GM19043 (cell line): ENCODE data around the gene KLHL12.

Experiments used
- ATAC-seq: cut with Tn5 transposase; IDR thresholded peaks from one replicate; pipeline ENCODE4 v1.9.1; 2021; ENCODE audit warnings: low read depth; ENCODE audit not compliant: unreplicated experiment

KLHL12 gene

DNA sequence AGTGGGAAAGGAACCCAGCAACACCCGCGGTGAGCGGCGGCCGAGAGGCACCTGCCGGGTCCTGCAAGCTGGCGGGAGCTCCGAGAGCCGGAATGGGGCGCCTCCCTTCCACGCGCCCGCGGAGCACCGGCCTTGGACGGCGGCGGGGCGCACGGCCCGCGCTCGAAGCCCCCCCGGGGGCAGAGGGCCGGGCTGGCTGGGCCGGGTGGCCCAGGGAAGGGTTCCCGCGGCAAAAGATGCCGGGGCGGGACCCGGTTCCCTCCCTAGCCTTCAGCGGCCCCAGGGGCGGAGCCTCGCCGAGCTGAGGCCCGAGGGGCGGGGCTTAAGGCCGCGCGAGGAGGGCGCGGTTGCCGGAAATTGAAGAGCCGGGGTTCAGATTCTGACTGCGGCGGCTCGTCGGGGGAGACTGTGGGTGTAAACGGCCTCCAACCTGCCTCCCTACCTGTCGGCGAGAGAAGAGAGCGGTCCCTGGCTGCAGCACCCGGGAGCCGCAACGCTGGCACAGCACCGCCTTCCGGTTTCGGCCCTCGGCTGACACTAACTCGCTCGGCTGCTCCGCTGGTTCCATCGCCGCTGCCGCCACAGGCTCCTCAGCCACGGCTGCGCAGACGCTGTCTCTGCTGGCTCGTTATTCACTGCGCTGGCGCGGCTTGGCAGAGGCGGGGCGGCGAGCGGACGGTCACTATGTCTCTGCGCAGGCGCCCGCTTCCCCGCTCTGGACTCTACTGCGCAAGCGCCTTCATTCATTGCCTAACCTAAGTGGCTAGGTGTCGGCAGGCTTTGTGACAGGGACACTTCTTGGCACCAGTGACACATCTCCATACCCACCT lies 38.3 kb downstream of the KLHL12 start, which contains the start of gene RABIF:
TSS of gene RABIF (minus strand) at position 619 of the 830 bp plus-strand sequence. CDS start at position 568, 51 bp downstream.
- ATAC-seq: peak; percentile 82

GRCh38 chr1:202888221-202888530 lies 38.9 kb downstream of the KLHL12 start:
- ATAC-seq: no peak

GRCh38 chr1:202880961-202881460 lies 46.0 kb downstream of the KLHL12 start:
- no peak for ATAC-seq

GRCh38 chr1:202880062-202880461 lies 47.0 kb downstream of the KLHL12 start:
- no peak for ATAC-seq

DNA sequence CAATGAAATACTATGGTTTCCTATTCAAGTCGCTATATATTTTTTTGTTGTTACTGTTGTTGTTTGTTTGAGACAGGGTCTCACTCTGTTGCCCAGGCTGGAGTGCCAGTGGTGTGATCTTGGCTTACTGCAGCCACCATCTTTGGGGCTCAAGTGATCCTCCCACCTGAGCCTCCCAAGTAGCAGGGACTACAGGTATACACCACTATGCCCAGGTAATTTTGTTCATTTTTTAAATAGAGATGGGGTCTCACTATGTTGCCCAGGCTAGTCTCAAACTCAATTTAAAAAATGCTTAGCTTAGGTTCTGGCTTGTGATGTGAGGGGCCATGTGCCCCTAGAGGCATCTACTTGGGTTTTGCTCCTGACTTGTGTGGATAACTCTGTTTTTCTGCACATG lies 47.9 kb downstream of the KLHL12 start:
- no peak for ATAC-seq

DNA sequence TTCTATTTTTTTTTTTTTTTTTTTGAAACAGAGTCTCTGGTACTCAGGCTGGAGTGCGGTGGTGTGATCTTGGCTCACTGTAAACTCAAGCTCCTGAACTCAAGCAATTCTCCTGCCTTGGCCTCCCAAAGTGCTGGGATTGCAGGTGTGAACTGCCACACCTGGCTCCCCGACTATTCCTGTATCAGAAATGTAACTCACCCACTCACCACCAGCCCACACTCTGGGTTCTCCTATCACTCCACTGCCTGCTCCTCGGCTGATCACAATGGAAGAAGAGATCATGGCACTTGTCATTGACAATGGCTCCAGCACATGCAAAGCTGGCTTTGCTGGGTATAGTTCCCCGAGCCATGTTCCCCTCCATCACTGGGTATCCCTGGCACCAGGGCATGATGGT lies 54.0 kb downstream of the KLHL12 start:
- no peak for ATAC-seq

DNA sequence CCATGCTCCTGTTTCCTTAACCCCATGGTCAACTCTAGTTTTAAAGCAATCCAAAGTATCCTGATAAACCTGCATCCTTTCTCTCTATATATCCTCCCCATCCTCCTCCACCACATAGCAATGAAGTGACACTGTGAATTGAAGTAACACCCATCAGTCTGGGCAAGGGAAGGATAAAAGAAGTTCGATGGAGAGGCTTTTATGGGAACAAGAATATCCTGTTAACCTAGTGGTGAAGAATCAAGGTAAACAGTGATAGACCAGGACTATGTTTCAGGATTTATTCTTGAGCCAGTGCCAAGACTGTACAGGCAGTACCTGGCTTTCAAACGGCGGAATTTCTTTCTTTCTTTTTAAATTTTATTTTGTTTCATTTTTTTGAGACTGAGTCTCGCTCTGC lies 55.7 kb downstream of the KLHL12 start:
- ATAC-seq: no peak

DNA sequence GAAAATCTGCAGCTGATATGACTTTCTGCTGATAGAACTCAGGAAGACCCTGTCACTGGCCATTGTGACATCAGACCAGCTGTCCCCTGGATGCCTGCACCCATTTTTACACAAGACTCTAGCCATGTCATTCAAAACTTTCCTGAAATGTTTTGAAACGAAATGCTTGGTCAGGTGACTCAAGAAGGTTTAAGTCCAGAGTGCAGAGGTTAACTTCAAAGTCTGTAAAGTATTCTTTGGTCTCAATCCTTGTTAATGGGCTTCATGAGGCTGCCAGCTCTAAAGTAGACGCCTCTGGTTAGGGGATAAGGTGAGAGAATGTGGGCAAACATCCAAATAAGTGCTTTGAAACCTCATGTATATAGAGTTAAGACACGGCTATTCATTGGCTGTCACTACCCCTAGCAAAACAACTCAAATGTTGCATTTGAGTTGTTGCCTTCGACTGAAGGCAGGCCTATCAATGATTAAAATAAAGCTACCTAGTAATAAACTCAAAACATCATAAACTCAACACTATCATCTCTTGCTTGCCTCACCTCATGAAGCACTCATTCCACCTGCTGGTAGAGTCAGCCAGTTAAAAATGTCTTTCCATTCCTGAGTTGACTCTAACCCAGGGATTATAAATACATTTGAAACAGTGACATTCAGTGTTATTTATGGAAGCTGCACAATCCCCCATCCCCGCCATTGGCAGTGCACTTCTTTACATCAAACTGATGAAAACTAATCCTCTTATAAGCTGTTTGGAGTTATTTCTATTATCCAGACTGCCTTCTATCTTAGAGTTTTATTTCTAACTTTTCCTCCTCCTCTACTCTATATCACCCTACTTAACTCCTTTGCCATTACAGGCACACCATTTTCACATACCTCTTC lies 64.1 kb downstream of the KLHL12 start:
- ATAC-seq: no peak

GRCh38 chr1:202861420-202862132 lies 65.5 kb downstream of the KLHL12 start:
- ATAC-seq: no peak

DNA sequence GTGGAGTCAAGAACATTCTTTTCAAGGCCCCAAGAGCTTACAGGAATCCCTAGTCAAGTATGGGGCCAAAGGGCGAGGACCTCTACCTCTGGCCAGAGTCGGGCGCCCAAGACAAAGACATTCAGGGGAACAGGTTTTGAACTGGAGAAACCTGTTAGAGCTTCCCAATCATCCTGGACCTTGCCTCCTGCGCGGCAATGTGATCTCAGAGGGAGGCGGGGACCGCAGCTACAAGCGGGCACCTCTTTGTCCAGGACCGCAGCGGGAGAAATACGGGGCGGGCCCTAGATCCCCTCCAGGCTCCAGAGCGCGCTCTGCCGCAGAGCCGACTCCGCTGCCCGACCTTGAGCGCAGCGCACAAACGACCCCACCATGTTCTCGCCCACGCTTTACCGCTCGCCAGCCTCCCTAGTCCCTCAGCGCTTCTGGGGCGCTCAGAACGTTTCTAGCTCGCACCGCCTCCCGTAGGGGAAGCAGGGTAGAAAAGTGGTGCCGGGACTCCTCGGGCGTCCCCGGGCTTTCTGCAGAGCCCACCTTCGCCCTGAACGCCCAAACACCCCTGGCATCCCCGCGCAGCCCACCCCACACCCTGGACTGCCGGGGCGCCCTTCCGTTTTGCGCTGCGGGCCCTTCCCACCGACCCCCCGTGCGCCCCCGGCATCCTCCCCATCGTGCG lies 66.2 kb downstream of the KLHL12 start:
- no peak for ATAC-seq

GRCh38 chr1:202858789-202859414 lies 68.1 kb downstream of the KLHL12 start:
- ATAC-seq: no peak

DNA sequence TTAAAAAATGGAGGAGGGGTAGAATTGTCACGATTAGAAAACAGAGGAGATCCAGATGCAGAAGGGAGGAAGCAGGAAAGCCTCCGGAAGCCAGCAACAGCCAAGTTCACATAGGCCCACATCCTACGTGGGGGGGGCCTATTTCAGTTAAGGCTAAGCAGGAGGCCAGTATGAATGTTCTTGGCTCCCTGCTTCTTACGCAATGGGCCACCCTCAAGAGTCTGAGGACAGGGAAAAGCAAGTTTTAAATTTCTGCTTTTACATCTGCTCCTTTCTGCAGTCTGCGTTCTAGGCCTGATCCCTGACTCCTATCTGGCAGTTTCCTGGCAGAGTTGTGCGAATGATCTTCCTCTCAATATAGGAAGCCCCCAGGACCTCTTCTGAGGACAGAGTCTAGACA lies 68.7 kb downstream of the KLHL12 start:
- ATAC-seq: no peak

DNA sequence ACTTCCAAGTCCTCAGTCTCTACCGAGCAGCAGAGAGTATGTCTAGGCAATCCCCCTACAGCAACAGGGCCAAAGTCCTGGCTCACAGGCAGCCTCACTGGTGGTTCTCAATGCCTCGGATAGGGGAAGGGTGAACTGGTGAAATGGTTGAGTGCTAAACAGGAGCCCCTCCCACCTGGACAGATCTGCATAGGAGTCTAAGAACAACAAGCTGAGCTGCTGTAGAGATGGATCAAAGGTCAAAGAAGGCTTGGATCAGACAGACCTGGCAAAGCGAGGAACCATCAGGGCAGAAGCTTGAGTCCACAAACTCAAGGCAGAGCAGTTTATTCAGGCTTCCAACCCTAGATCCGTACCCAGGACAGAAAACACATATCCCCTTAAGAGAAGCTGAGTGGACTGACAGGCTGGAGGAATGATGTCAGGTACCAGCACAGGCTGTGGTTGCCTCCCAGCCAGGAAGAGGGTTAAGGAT lies 69.9 kb downstream of the KLHL12 start:
- ATAC-seq: no peak

- no peak for ATAC-seq
Measured at GRCh38 chr1:202856014-202856413, 71.0 kb downstream of the KLHL12 start.

DNA sequence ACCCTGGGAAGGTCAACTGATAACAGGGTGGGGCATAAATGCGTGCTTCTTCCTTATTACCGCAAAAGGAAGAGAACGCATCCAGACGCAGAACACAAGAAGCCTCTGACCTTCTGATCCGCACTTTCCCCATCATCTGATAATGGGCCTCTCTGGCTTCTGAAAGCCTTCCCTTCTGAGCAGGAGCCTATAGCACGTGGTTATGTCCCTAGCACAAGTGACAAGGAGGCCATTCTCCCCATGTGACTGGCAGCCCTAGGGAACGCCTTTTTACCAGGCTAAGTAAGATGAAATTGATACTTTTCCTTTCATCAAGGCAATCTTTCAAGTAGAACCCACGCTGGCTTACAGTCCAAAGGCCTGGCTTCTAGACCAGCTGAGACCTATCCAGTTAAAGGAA lies 72.2 kb downstream of the KLHL12 start:
- no peak for ATAC-seq

- ATAC-seq: no peak
Measured at GRCh38 chr1:202852163-202852904, 74.7 kb downstream of the KLHL12 start.

- no peak for ATAC-seq
Measured at GRCh38 chr1:202850593-202851362, 76.3 kb downstream of the KLHL12 start.

- ATAC-seq: peak; percentile 76
Measured at GRCh38 chr1:202848191-202848542, 78.9 kb downstream of the KLHL12 start.
